ENCODE data around the gene KIAA1671.

KIAA1671 gene

DNA sequence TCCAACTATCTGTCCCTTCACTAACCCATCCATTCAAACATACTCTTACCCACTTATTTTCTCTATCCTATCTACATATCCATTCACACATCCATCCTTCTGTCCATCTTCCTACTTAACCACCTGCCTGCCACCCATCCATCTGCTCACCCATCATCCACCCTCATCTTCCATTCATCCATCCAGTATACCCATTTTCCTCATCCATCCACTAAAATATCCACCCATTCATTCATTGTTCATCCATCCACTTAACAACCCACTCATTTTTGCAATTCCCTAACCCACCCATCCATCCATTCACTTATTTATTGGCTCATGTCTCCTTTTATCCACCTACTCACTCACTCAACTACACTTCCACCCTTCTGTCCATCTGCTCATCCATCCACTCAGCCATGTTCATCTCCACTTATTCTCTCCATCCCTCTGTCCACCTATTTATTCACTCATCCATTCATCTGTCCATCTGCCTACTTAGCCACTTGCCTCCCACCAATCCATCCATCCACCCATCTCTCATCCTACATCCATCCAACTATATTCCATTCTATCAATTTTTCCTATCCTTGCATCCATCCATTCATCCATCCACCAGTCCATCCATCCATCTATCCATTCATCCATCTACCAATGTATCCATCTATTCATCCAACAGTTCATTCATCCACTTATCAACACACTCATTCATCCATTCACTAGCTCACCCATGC is 16.6 kb upstream of the KIAA1671 start:
- no peaks in the 10 kb centered on the region for H3K27me3 ChIP-seq (ENCODE audit: control insufficient read depth in 1 of 2, insufficient read depth in 2 of 2, low read length in 2 of 2)
- H3K36me3 ChIP-seq (ENCODE audit: control insufficient read depth in 1 of 2, insufficient read depth in 2 of 2, low read length in 2 of 2): no peaks in the 10 kb centered on the region
- no peak overlapping the region for H3K27ac ChIP-seq (ENCODE audit: low read depth, low read length)
- no peak overlapping the region for H3K4me3 ChIP-seq (ENCODE audit: low read depth in 1 of 2, low read length in 2 of 2)
- no peaks in the 10 kb centered on the region for H3K4me1 ChIP-seq (ENCODE audit: control insufficient read depth in 1 of 2, insufficient read depth in 2 of 2, low read length in 2 of 2)
- no peak overlapping the region for H3K9ac ChIP-seq (ENCODE audit: low read depth in 1 of 2, low read length in 2 of 2)
- no peaks in the 10 kb centered on the region for H3K9me3 ChIP-seq (ENCODE audit: control insufficient read depth in 1 of 2, low read length in 2 of 2)

DNA sequence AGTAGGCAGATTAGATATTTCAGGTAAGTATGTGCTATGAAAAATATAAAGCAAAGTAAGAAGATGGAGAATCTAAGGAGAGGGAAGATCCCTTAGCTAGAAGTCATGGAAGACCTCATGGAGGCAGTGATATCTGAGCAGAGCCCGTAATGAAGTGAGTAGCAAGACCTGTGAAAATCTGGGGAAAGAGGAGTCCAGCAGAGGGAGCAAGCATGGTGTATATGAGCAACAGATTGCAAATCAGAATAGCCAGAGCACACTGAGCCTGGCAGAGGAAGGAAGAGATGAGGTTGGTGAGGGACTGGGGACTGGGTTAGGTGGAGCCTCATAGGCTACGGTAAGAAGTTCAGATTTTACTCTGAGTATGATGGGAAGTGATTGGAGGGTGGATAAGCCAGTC is 15.4 kb upstream of the KIAA1671 start:
- H3K9ac ChIP-seq (ENCODE audit: low read depth in 1 of 2, low read length in 2 of 2): no peak overlapping the region
- H3K9me3 ChIP-seq (ENCODE audit: control insufficient read depth in 1 of 2, low read length in 2 of 2): no peaks in the 10 kb centered on the region
- H3K27ac ChIP-seq (ENCODE audit: low read depth, low read length): no peak overlapping the region
- no peaks in the 10 kb centered on the region for H3K4me1 ChIP-seq (ENCODE audit: control insufficient read depth in 1 of 2, insufficient read depth in 2 of 2, low read length in 2 of 2)
- H3K4me3 ChIP-seq (ENCODE audit: low read depth in 1 of 2, low read length in 2 of 2): no peak overlapping the region
- H3K27me3 ChIP-seq (ENCODE audit: control insufficient read depth in 1 of 2, insufficient read depth in 2 of 2, low read length in 2 of 2): no peaks in the 10 kb centered on the region
- no peaks in the 10 kb centered on the region for H3K36me3 ChIP-seq (ENCODE audit: control insufficient read depth in 1 of 2, insufficient read depth in 2 of 2, low read length in 2 of 2)

DNA sequence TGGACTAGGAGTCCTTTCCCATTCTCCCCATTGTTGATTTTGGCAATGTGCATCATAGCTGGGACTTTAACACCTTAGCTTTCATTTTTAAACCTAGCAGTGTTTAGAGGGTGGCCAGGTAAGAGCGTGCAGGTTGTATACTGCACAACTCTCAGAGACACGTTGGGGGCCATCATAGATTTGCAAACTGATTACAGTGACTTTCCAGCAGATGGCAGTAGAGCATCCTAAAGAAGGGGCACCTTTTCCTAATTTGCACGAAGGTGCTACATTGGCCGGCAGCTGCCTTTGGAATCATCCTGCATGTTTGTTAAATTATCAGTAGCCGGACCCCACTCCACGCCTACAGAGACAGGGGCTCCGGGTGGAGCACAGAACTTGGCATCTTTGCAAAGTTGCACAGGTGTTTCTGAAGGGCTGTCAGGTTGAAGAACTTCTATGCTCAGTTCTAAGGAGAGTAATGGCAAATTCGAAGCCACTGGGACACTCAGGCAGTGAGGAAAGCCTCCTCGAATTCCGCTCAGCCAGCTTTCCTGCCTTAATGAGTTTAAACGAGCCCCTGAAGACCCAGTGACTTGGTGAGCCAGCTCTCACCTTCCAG is 13.7 kb upstream of the KIAA1671 start:
- Histone ChIP-seq H3K4me3 (ENCODE audit: low read depth in 1 of 2, low read length in 2 of 2) (no peak overlapping the region), H3K9ac (ENCODE audit: low read depth in 1 of 2, low read length in 2 of 2) (no peak overlapping the region), H3K4me1 (ENCODE audit: control insufficient read depth in 1 of 2, insufficient read depth in 2 of 2, low read length in 2 of 2) (no peaks in the 10 kb centered on the region), H3K27me3 (ENCODE audit: control insufficient read depth in 1 of 2, insufficient read depth in 2 of 2, low read length in 2 of 2) (no peaks in the 10 kb centered on the region), H3K36me3 (ENCODE audit: control insufficient read depth in 1 of 2, insufficient read depth in 2 of 2, low read length in 2 of 2) (no peaks in the 10 kb centered on the region), H3K9me3 (ENCODE audit: control insufficient read depth in 1 of 2, low read length in 2 of 2) (no peaks in the 10 kb centered on the region), H3K27ac (ENCODE audit: low read depth, low read length) (no peak overlapping the region)

DNA sequence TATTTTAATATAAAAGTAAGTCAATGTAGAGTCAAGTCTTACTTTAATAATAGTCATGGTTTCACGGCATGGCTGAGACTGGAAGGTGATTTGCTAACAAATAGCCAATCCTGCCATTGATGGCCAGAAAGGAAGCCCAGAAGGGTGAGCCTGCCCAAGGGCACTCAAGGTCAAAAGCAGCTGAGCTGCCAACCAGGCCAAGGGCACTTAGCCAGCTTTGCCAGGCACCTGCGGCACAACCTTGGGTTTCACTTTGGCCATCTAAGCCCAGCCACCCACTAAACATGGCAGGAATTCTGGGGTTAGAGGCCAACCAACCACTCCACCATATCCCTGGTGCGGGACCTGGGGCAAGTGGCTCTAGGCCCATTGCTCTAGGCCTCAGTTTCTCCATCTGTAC is 10.2 kb upstream of the KIAA1671 start:
- H3K4me1 ChIP-seq (ENCODE audit: control insufficient read depth in 1 of 2, insufficient read depth in 2 of 2, low read length in 2 of 2): peaks cover 0 to 6% of the 10 kb centered on the region in 2 donors
- H3K9ac ChIP-seq (ENCODE audit: low read depth in 1 of 2, low read length in 2 of 2): no peak overlapping the region
- H3K27ac ChIP-seq (ENCODE audit: low read depth, low read length): no peak overlapping the region
- no peak overlapping the region for H3K4me3 ChIP-seq (ENCODE audit: low read depth in 1 of 2, low read length in 2 of 2)
- no peaks in the 10 kb centered on the region for H3K9me3 ChIP-seq (ENCODE audit: control insufficient read depth in 1 of 2, low read length in 2 of 2)
- H3K36me3 ChIP-seq (ENCODE audit: control insufficient read depth in 1 of 2, insufficient read depth in 2 of 2, low read length in 2 of 2): no peaks in the 10 kb centered on the region
- no peaks in the 10 kb centered on the region for H3K27me3 ChIP-seq (ENCODE audit: control insufficient read depth in 1 of 2, insufficient read depth in 2 of 2, low read length in 2 of 2)

DNA sequence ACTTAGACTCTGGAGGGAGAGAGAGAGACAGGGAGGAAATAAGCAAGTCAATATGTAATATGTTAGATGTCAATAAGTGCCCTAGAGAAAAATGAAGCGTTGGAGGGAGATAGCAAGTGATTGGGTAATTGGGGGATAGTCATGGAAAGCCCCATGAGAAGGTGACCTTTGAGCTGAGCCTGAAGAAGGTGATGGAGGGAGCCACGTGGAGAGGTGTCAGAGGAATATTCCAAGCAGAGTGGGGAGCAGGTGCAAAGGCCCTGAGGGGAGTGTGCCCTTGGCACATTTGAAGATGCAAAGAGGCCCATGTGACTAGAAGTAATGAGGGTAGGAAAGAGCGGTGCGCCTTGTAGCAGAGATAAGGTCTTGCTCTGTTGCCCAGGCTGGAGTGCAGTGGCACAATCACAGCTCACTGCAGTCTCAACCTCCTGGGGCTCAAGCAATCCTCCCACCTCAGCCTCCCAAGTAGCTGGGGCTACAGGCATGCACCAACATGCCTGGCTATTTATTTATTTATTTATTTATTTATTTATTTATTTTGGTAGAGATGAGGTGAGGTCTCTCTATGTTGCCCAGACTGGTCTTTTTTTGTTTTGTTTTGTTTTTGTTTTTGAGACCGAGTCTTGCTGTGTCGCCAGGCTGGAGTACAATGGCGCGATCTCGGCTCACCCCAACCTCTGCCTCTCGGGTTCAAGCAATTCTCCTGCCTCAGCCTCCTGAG is 8.1 kb upstream of the KIAA1671 start:
- Histone ChIP-seq H3K4me1 (ENCODE audit: control insufficient read depth in 1 of 2, insufficient read depth in 2 of 2, low read length in 2 of 2) (peaks cover 0 to 6% of the 10 kb centered on the region in 2 donors), H3K27ac (ENCODE audit: low read depth, low read length) (no peak overlapping the region), H3K27me3 (ENCODE audit: control insufficient read depth in 1 of 2, insufficient read depth in 2 of 2, low read length in 2 of 2) (no peaks in the 10 kb centered on the region), H3K4me3 (ENCODE audit: low read depth in 1 of 2, low read length in 2 of 2) (no peak overlapping the region), H3K9ac (ENCODE audit: low read depth in 1 of 2, low read length in 2 of 2) (no peak overlapping the region), H3K9me3 (ENCODE audit: control insufficient read depth in 1 of 2, low read length in 2 of 2) (no peaks in the 10 kb centered on the region), H3K36me3 (ENCODE audit: control insufficient read depth in 1 of 2, insufficient read depth in 2 of 2, low read length in 2 of 2) (no peaks in the 10 kb centered on the region)

DNA sequence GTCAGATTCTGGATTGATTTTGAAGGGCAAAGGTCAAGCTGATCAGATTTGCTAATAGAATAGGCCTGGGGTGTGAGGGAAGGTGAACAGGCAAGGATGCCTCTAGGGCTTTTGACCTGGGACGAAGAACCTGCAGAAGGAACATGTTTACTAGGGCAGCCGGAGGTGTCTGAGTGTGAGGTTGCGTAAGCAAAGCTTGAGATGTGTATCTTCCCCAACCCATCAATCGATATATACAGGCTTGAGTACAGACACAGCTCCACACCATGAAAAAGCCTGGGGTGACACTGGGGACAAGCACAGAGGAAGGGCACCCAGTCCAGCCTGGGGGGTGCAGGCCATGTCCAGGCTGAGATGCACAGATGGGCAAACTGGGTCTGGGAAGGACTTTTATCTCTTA is 7.1 kb upstream of the KIAA1671 start:
- Histone ChIP-seq H3K4me1 (ENCODE audit: control insufficient read depth in 1 of 2, insufficient read depth in 2 of 2, low read length in 2 of 2) (peaks cover 0 to 6% of the 10 kb centered on the region in 2 donors), H3K4me3 (ENCODE audit: low read depth in 1 of 2, low read length in 2 of 2) (no peak overlapping the region), H3K36me3 (ENCODE audit: control insufficient read depth in 1 of 2, insufficient read depth in 2 of 2, low read length in 2 of 2) (no peaks in the 10 kb centered on the region), H3K27ac (ENCODE audit: low read depth, low read length) (no peak overlapping the region), H3K27me3 (ENCODE audit: control insufficient read depth in 1 of 2, insufficient read depth in 2 of 2, low read length in 2 of 2) (no peaks in the 10 kb centered on the region), H3K9ac (ENCODE audit: low read depth in 1 of 2, low read length in 2 of 2) (no peak overlapping the region), H3K9me3 (ENCODE audit: control insufficient read depth in 1 of 2, low read length in 2 of 2) (no peaks in the 10 kb centered on the region)

DNA sequence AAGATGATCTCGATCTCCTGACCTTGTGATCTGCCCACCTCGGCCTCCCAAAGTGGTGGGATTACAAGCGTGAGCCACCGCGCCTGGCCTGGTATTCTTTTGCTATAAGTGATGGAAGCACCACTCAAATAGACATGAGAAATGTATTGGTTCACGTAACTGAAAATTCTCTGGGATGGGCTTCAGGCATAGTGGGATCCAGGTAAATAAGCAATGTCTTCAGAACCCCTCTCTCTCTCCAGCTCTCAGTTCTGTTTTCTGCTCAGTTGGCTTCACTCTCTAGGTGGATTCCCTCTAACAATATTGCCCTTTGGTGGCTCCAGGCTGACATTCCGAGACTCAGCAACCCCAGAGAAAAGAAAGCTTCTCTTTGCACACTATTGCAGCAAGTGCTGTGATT is 5.1 kb upstream of the KIAA1671 start:
- H3K27me3 ChIP-seq (ENCODE audit: control insufficient read depth in 1 of 2, insufficient read depth in 2 of 2, low read length in 2 of 2): peaks cover 0 to 3% of the 10 kb centered on the region in 2 donors

DNA sequence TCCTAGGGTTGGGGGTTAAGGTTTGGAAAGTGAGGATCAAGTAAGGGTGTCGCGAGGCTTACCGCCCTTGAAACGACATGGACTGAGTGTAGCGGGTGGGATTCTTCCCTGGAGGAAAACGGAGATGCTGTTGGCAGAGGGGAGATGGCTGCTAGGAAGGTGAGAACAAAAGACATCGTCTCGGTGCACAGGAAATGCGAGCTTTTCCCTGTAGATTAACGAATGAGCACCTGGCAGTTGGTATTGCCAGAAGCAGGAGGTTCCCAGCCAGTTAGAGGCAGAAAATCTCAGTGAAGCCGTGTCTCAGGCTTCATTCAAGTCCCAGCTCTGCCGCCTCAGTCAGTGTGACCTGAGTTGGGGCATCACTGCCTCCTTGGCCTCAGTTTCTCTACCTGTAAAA is 4.6 kb upstream of the KIAA1671 start:
- H3K4me1 ChIP-seq (ENCODE audit: control insufficient read depth in 1 of 2, insufficient read depth in 2 of 2, low read length in 2 of 2): peaks cover 0 to 6% of the 10 kb centered on the region in 2 donors
- no peak overlapping the region for H3K4me3 ChIP-seq (ENCODE audit: low read depth in 1 of 2, low read length in 2 of 2)
- H3K36me3 ChIP-seq (ENCODE audit: control insufficient read depth in 1 of 2, insufficient read depth in 2 of 2, low read length in 2 of 2): no peaks in the 10 kb centered on the region
- no peak overlapping the region for H3K9ac ChIP-seq (ENCODE audit: low read depth in 1 of 2, low read length in 2 of 2)
- H3K27ac ChIP-seq (ENCODE audit: low read depth, low read length): no peak overlapping the region
- H3K9me3 ChIP-seq (ENCODE audit: control insufficient read depth in 1 of 2, low read length in 2 of 2): no peaks in the 10 kb centered on the region
- peaks cover 0 to 3% of the 10 kb centered on the region in 2 donors for H3K27me3 ChIP-seq (ENCODE audit: control insufficient read depth in 1 of 2, insufficient read depth in 2 of 2, low read length in 2 of 2)

More for the DNA sequence above, 5.1 kb upstream of the KIAA1671 start:
- Histone ChIP-seq H3K9me3 (ENCODE audit: control insufficient read depth in 1 of 2, low read length in 2 of 2) (no peaks in the 10 kb centered on the region), H3K4me1 (ENCODE audit: control insufficient read depth in 1 of 2, insufficient read depth in 2 of 2, low read length in 2 of 2) (peaks cover 0 to 6% of the 10 kb centered on the region in 2 donors), H3K36me3 (ENCODE audit: control insufficient read depth in 1 of 2, insufficient read depth in 2 of 2, low read length in 2 of 2) (no peaks in the 10 kb centered on the region), H3K9ac (ENCODE audit: low read depth in 1 of 2, low read length in 2 of 2) (no peak overlapping the region), H3K27ac (ENCODE audit: low read depth, low read length) (no peak overlapping the region), H3K4me3 (ENCODE audit: low read depth in 1 of 2, low read length in 2 of 2) (no peak overlapping the region)

DNA sequence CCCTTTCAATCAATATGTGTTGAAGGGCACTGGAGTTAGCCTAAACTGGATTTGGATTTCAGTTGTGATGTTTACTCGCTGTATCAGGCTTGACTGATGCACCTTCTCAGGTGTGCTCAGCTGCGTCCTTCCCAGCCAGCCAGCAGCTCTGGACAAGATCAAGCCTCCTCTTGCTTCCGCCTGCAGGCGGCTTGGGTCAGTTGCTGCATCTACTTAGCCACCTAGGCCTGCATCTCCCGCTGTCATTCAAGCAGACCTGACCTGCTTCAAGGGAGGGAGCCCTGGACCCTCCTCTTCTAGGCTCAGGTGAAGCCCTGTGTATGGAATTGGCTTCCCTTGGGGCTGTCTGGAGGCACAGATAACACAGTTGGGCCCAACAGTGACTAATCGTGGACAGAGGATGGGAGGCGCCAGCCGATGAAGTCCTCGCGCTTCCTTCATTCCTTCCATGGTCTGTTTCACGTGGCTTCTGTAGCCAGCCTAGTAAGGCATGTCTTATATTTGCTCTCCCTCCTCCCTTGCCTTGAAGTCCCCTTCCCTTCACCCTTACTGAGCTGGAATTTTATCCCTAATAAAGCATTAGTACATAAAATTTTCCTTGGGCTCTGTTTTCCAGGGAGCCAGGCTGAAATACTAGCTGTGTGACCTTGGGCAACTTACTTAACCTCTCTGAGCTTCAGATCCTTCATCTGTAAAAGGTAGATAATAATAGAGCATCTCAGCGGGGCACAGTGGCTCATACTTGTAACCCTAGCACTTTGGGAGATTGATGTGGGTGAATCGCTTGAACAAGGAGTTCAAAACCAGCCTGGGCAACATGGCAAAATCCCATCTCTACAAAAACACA is 3.9 kb upstream of the KIAA1671 start:
- no peak overlapping the region for H3K27ac ChIP-seq (ENCODE audit: low read depth, low read length)
- H3K9me3 ChIP-seq (ENCODE audit: control insufficient read depth in 1 of 2, low read length in 2 of 2): no peaks in the 10 kb centered on the region
- no peaks in the 10 kb centered on the region for H3K36me3 ChIP-seq (ENCODE audit: control insufficient read depth in 1 of 2, insufficient read depth in 2 of 2, low read length in 2 of 2)
- no peak overlapping the region for H3K4me3 ChIP-seq (ENCODE audit: low read depth in 1 of 2, low read length in 2 of 2)
- H3K9ac ChIP-seq (ENCODE audit: low read depth in 1 of 2, low read length in 2 of 2): no peak overlapping the region
- H3K27me3 ChIP-seq (ENCODE audit: control insufficient read depth in 1 of 2, insufficient read depth in 2 of 2, low read length in 2 of 2): peaks cover 0 to 3% of the 10 kb centered on the region in 2 donors
- peaks cover 0 to 6% of the 10 kb centered on the region in 2 donors for H3K4me1 ChIP-seq (ENCODE audit: control insufficient read depth in 1 of 2, insufficient read depth in 2 of 2, low read length in 2 of 2)
